K562 (cell line): ENCODE data around the gene NOC4L. TPM values are rescaled to one million over a fixed set of nuclear protein-coding genes. Genes with fewer than 3 reads are reported as not detected.

Source experiments
- ATAC-seq: fragments of 200-7000 bp; cut with Tn5 transposase; 3 replicates; pipeline ENCODE4 v1.9.1; 2020; ENCODE audit warnings: moderate library complexity
- BruUV-seq: library from RNA; stranded (reverse); fragments of 400-500 nt; replicated peaks from 2 replicates; lab custom pipeline; 2021; lab: Mats Ljungman, UMichigan
- CTCF ChIA-PET: fragments of 300-600 bp; formaldehyde crosslinking; extraction: SDS; loops from one replicate; lab custom pipeline; 2021; ENCODE audit warnings: low intra/inter-chr PET ratio; lab: Yijun Ruan, JAX
- POLR2A ChIA-PET: fragments of 300-600, 350-650 bp; sonication (Branson Sonifier 250); formaldehyde crosslinking; extraction: SDS; loops from one replicate; lab custom pipeline; 2021; ENCODE audit warnings: antibody characterized with exemption, inconsistent platforms; lab: Yijun Ruan, JAX
- DNase-seq, 4 experiments: peaks; one replicate each; pipeline versions ENCODE4 v3.0.0 to v3.0.0-alpha.2; 2011 to 2018; ENCODE audit warnings: low spot score in 3 of 4, mixed read lengths in 3 of 4; ENCODE audit errors: extremely low read depth in 1 of 4
- FAIRE-seq: peaks from 2 replicates; lab custom pipeline; 2011; peaks lifted over from hg19 to GRCh38; lab: Jason Lieb, UNC
- H2AFZ ChIP-seq: 2 replicates; pipeline ENCODE4 v1.6.0; 2011; ENCODE audit warnings: low read depth, low read length, control low read depth, inconsistent platforms
- H3K27ac ChIP-seq: fragments of 200-600 bp; 3 replicates; pipeline ENCODE4 v1.8.0; 2011; ENCODE audit warnings: low read depth, mild to moderate bottlenecking, control low read depth, inconsistent platforms, low read length, moderate library complexity, mixed read lengths; ENCODE audit errors: extremely low read depth
- H3K27me3 ChIP-seq, 2 experiments: fragments of 300-600 bp in 1 of 2; 2 replicates in 1 of 2; 3 replicates in 1 of 2; pipeline versions ENCODE4 v1.6.0 to v1.8.0; 2011; ENCODE audit warnings: inconsistent platforms in 2 of 2, low read length in 2 of 2, mild to moderate bottlenecking in 1 of 2, mixed read lengths in 1 of 2, moderate library complexity in 1 of 2; ENCODE audit not compliant: control insufficient read depth in 2 of 2, insufficient read depth in 2 of 2
- H3K36me3 ChIP-seq: fragments of 300-600 bp; 3 replicates; pipeline ENCODE4 v1.8.0; 2011; ENCODE audit warnings: mild to moderate bottlenecking, low read length, inconsistent platforms; ENCODE audit not compliant: control insufficient read depth, insufficient read depth
- H3K4me1 ChIP-seq, 2 experiments: fragments of 200-600 bp in 1 of 2; replicated peaks in 1 of 2; 2 replicates in 1 of 2; 3 replicates in 1 of 2; pipeline versions ENCODE4 v1.5.1 to v1.8.0; 2011; ENCODE audit warnings: inconsistent platforms in 2 of 2, low read length in 2 of 2, mild to moderate bottlenecking in 1 of 2, mixed read lengths in 1 of 2, moderate library complexity in 1 of 2; ENCODE audit not compliant: control insufficient read depth in 2 of 2, insufficient read depth in 2 of 2
- H3K4me2 ChIP-seq: 2 replicates; pipeline ENCODE4 v1.6.1; 2011; ENCODE audit warnings: low read length, control low read depth, inconsistent platforms, mixed read lengths; ENCODE audit not compliant: insufficient read depth
- H3K4me3 ChIP-seq: fragments of 200-600 bp; sonication (generic), shearing (Covaris generic); 2 replicates; pipeline ENCODE4 v1.5.1; 2016; ENCODE audit warnings: control low read depth, inconsistent platforms
- H3K79me2 ChIP-seq: fragments of 200-600 bp; 3 replicates; pipeline ENCODE4 v1.8.0; 2011; ENCODE audit warnings: low read length, inconsistent platforms; ENCODE audit not compliant: control insufficient read depth, insufficient read depth
- H3K9ac ChIP-seq, 2 experiments: 2 replicates each; pipeline versions ENCODE4 v1.6.0 to v1.6.1; 2011; ENCODE audit warnings: low read depth in 2 of 2, low read length in 2 of 2, control low read depth in 1 of 2, inconsistent platforms in 1 of 2, mild to moderate bottlenecking in 1 of 2, mixed read lengths in 1 of 2; ENCODE audit not compliant: insufficient read depth in 1 of 2
- H3K9me1 ChIP-seq: one replicate; pipeline ENCODE4 v1.6.0; 2011; ENCODE audit warnings: inconsistent platforms, mild to moderate bottlenecking, low read length, moderate library complexity; ENCODE audit not compliant: control insufficient read depth, insufficient read depth
- H3K9me3 ChIP-seq: replicated peaks from 2 replicates; pipeline ENCODE4 v1.5.1; 2011; ENCODE audit warnings: low read depth, low read length, inconsistent platforms; ENCODE audit not compliant: control insufficient read depth, insufficient read depth
- H4K20me1 ChIP-seq: replicated peaks from 2 replicates; pipeline ENCODE4 v1.6.1; 2011; ENCODE audit warnings: low read length, inconsistent platforms, mixed read lengths; ENCODE audit not compliant: control insufficient read depth, insufficient read depth
- ARHGAP35 ChIP-seq: fragments of 450-650 bp; IDR thresholded peaks from 2 replicates; pipeline ENCODE4 v1.6.1; 2018; ENCODE audit not compliant: partially characterized antibody
- ARID1B ChIP-seq: fragments of 450-650 bp; IDR thresholded peaks from 2 replicates; pipeline ENCODE4 v1.6.1; 2016; ENCODE audit warnings: antibody characterized with exemption, mild to moderate bottlenecking, inconsistent platforms
- DACH1 ChIP-seq: fragments of 450-650 bp; IDR thresholded peaks from 2 replicates; pipeline ENCODE4 v1.6.1; 2018; ENCODE audit not compliant: partially characterized antibody
- ELF2 ChIP-seq: fragments of 250-450 bp; sonication (Bioruptor Pico); IDR thresholded peaks from 2 replicates; pipeline ENCODE4 v1.5.0; 2021; ENCODE audit warnings: mild to moderate bottlenecking
- ETV5 ChIP-seq: sonication (generic); formaldehyde crosslinking; IDR thresholded peaks from 2 replicates; pipeline ENCODE4 v1.4.0; 2020; ENCODE audit warnings: low read depth, mild to moderate bottlenecking, missing genetic modification reagents
- MEIS2 ChIP-seq: fragments of 450-650 bp; IDR thresholded peaks from 2 replicates; pipeline ENCODE4 v1.6.1; 2014; ENCODE audit warnings: mild to moderate bottlenecking; ENCODE audit not compliant: partially characterized antibody
- MYBL2 ChIP-seq, 2 experiments: fragments of 450-650 bp in 1 of 2; sonication (generic) in 1 of 2; formaldehyde crosslinking in 1 of 2; IDR thresholded peaks; 2 replicates each; pipeline versions ENCODE4 v1.6.1 to v1.8.1; 2017 to 2022; ENCODE audit warnings: borderline replicate concordance in 1 of 2, inconsistent platforms in 1 of 2, low read depth in 1 of 2, mild to moderate bottlenecking in 1 of 2, missing genetic modification reagents in 1 of 2, moderate library complexity in 1 of 2
- NCOR1 ChIP-seq: fragments of 450-650 bp; IDR thresholded peaks from 2 replicates; pipeline ENCODE4 v1.6.1; 2016; ENCODE audit warnings: mild to moderate bottlenecking, moderate library complexity
- NEUROD1 ChIP-seq: fragments of 150-350 bp; IDR thresholded peaks from 2 replicates; pipeline ENCODE4 v1.6.1; 2014; ENCODE audit warnings: borderline replicate concordance, low read length, low read depth; ENCODE audit not compliant: partially characterized antibody
- NR4A1 ChIP-seq, 2 experiments: fragments of 250-450 bp in 1 of 2; fragments of 450-650 bp in 1 of 2; sonication (Bioruptor Pico) in 1 of 2; IDR thresholded peaks; 2 replicates each; pipeline versions ENCODE4 v1.4.0 to v1.6.1; 2016 to 2020; ENCODE audit warnings: mild to moderate bottlenecking in 2 of 2, missing compliant biosample characterization in 1 of 2, missing genetic modification characterization in 1 of 2, moderate library complexity in 1 of 2
- RFX5 ChIP-seq: IDR thresholded peaks from 2 replicates; pipeline ENCODE4 v1.6.1; 2011; ENCODE audit warnings: low read depth, mild to moderate bottlenecking, improper control_type of control experiment, low read length
- SNAPC5 ChIP-seq: fragments of 250-450 bp; sonication (Bioruptor Pico); IDR thresholded peaks from 2 replicates; pipeline ENCODE4 v1.8.0; 2021; ENCODE audit warnings: moderate library complexity, mild to moderate bottlenecking, inconsistent platforms
- SNIP1 ChIP-seq: fragments of 450-650 bp; IDR thresholded peaks from 2 replicates; pipeline ENCODE4 v1.7.1; 2017; ENCODE audit warnings: low read depth, mild to moderate bottlenecking
- ZNF583 ChIP-seq: fragments of 250-450 bp; sonication (Bioruptor Pico); IDR thresholded peaks from 2 replicates; pipeline ENCODE4 v1.4.0; 2020
- ZSCAN29 ChIP-seq: fragments of 450-650 bp; IDR thresholded peaks from 2 replicates; pipeline ENCODE4 v1.6.1; 2017
- WGBS: fragments of 100-300 bp; shearing (Covaris generic); methylation state at CpG from one replicate; pipeline ENCODE4 v1.1.6; 2016; ENCODE audit warnings: low coverage, mixed read lengths; ENCODE audit not compliant: insufficient coverage; ENCODE audit errors: missing lambda C conversion rate; 5-methylcytosine and 5-hydroxymethylcytosine counted together
- in situ Hi-C: fragments of 300-500 bp; cut with MboI; formaldehyde crosslinking; loops from 4 replicates; pipeline ENCODE4 v1.15.0; 2018; ENCODE audit warnings: inconsistent platforms, mixed read lengths
- intact Hi-C: fragments of 100-400 bp; cut with micrococcal nuclease; formaldehyde crosslinking; loops from 2 replicates; pipeline ENCODE4 v1.14.2; 2022
- polyA plus RNA-seq, 8 experiments: library from polyadenylated mRNA; depleted of rRNA in 4 of 8; stranded (reverse) in 5 of 8; unstranded in 3 of 8; fragments of >200 nt; fragmentation: Nextera tagmentation in 2 of 8; fragmentation: Illumina TruSeq in 1 of 8; extraction: Ambion mirVana in 2 of 8; extraction: Trizol in 1 of 8; gene quantifications; 2 replicates each; pipeline versions ENCODE4 v1.2.1 to v1.2.3, GENCODE V29; 2011 to 2014; ENCODE audit warnings: inconsistent platforms in 1 of 8, missing spikeins in 1 of 8
- total RNA-seq, 7 experiments: library from RNA; depleted of rRNA in 6 of 7; stranded (reverse); fragments of >200 nt in 6 of 7; fragmentation: Illumina TruSeq in 2 of 7; extraction: Trizol in 2 of 7; gene quantifications; 2 replicates each; pipeline versions ENCODE4 v1.2.1 to v1.2.3, GENCODE V29; 2011 to 2021; ENCODE audit warnings: low replicate concordance in 1 of 7
- TF ChIP-seq, protein P1 (sequence below): sonication (generic); formaldehyde crosslinking; IDR thresholded peaks from 2 replicates; pipeline ENCODE4 v1.8.1; 2022; ENCODE audit warnings: missing genetic modification reagents
- TF ChIP-seq, protein P2 (sequence below): fragments of 450-650 bp; IDR thresholded peaks from 2 replicates; pipeline ENCODE4 v1.6.1; 2016; ENCODE audit warnings: low read depth, mild to moderate bottlenecking, moderate library complexity

NOC4L gene
- total and polyA plus RNA-seq, 9 of the 15 experiments (the other 6 are each of a cell fraction or from before 2014, with no cell fraction given): 1.3 to 77.0 (median 20.0) TPM

DNA sequence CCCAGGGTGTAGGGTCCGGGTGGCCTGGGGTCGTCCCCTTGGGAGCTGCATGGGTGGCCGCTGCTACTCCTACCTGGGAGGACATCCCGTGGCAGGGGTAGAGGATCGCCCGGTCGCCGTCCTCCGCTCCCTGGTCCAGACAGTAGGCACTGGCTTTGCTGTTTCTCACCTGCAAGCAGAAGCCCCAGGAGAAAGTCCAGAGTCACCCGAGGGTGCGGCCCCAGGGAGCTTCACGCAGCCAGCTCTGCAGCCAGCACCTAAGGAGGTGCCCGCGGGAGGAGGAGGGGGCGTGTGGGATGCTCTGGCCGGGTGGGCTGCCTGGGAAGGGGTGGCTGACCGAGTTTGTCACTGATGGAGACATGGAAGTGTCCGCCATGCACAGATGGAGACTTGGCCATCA is 54.8 kb downstream of the NOC4L start:
- Histone ChIP-seq H4K20me1 (peaks cover 9% of the 10 kb centered on the region; the same call in 1 of the 2 replicates), H3K9ac (peak overlapping the region in 1 of 2 experiments; percentile 9; a peak in 1 of 4 replicates), H2AFZ (no peak overlapping the region), H3K4me1 (peaks cover 0 to 22% of the 10 kb centered on the region in 2 experiments; a peak in 2 of 5 replicates), H3K4me3 (no peak overlapping the region), H3K9me3 (peaks cover 6% of the 10 kb centered on the region; the same call in 1 of the 2 replicates), H3K4me2 (no peak overlapping the region), H3K9me1 (no peaks in the 10 kb centered on the region), H3K36me3 (no peaks in the 10 kb centered on the region), H3K27ac (no peak overlapping the region), H3K27me3 (peaks cover 48 to 82% of the 10 kb centered on the region in 2 experiments; a peak in 4 of 5 replicates), H3K79me2 (no peaks in the 10 kb centered on the region)
- intact Hi-C loops: no loop called here
- 1% methylated on average over 18 of the region's 18 CpGs for WGBS
- no peak for DNase-seq
- ChIA-PET CTCF (no interaction called here), POLR2A (interaction anchor here (0.6 kb wide), 1 partner anchor 164 kb away, joined by 4 read pairs; no protein-coding TSS in a partner anchor)
- in situ Hi-C loops: no loop called here
- ATAC-seq: no peak
- no TSS peak for BruUV-seq
- FAIRE-seq: no peak
- TF ChIP-seq ELF2 (CRISPR knock-in tag) (no peak), ARHGAP35 (no peak), DACH1 (no peak), ZNF583 (CRISPR knock-in tag) (no peak), NCOR1 (no peak), SNIP1 (no peak), ZSCAN29 (no peak), MEIS2 (no peak), ETV5 (no peak), MYBL2 (IDR thresholded peaks at IDR 0.05; ENCODE audit: low read depth) (no peak), MYBL2 (CRISPR knock-in tag; IDR thresholded peaks at IDR 0.05; ENCODE audit: borderline replicate concordance) (no peak), NEUROD1 (no peak), RFX5 (no peak), NR4A1 (CRISPR knock-in tag; IDR thresholded peaks at IDR 0.05) (no peak), NR4A1 (tag; IDR thresholded peaks at IDR 0.05) (no peak), ARID1B (no peak), SNAPC5 (CRISPR knock-in tag) (no peak)
- TF ChIP-seq, protein P1, sequence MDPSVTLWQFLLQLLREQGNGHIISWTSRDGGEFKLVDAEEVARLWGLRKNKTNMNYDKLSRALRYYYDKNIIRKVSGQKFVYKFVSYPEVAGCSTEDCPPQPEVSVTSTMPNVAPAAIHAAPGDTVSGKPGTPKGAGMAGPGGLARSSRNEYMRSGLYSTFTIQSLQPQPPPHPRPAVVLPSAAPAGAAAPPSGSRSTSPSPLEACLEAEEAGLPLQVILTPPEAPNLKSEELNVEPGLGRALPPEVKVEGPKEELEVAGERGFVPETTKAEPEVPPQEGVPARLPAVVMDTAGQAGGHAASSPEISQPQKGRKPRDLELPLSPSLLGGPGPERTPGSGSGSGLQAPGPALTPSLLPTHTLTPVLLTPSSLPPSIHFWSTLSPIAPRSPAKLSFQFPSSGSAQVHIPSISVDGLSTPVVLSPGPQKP: no peak
- TF ChIP-seq, protein P2, sequence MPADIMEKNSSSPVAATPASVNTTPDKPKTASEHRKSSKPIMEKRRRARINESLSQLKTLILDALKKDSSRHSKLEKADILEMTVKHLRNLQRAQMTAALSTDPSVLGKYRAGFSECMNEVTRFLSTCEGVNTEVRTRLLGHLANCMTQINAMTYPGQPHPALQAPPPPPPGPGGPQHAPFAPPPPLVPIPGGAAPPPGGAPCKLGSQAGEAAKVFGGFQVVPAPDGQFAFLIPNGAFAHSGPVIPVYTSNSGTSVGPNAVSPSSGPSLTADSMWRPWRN: no peak
